ENCODE data around the gene PRDM8. TPM values are rescaled to one million over a fixed set of nuclear protein-coding genes. Genes with fewer than 3 reads are reported as not detected.

Gene PRDM8
- total and polyA plus RNA-seq, 2 donors (not counting 1 experiment from before 2014, with no cell fraction given): 20.0 to 35.6 TPM

GRCh38 chr4:80207664-80208063 lies 10.4 kb downstream of the PRDM8 start:
- CTCF ChIA-PET: interaction anchor here (1.7 kb wide), 1 partner anchor 1255 kb away, joined by 4 read pairs; no protein-coding TSS in a partner anchor
- Mint-ChIP-seq H3K27me3 (peaks cover 22% of the 10 kb centered on the region), H3K9me3 (ENCODE audit: insufficient read depth) (no peaks in the 10 kb centered on the region), H3K4me3 (no peak overlapping the region), H3K27ac (no peak overlapping the region), H3K4me1 (peaks cover 6% of the 10 kb centered on the region)
- no peak overlapping the region for H3K4me3 ChIP-seq (ENCODE audit: control extremely low read depth in 1 of 5, extremely low read depth in 1 of 5, insufficient read depth in 1 of 5, low read depth in 2 of 5, low read length in 4 of 5)
- POLR2A ChIA-PET: interaction anchor here (0.6 kb wide), 1 partner anchor 8 kb away, joined by 3 read pairs; no protein-coding TSS in a partner anchor
- H3K27me3 ChIP-seq (replicated peaks in 1 of 4; ENCODE audit: control extremely low read depth in 1 of 4, control insufficient read depth in 3 of 4, insufficient read depth in 4 of 4, low read length in 3 of 4): peaks cover 0 to 13% (median 4%) of the 10 kb centered on the region in 4 experiments
- TF ChIP-seq CTCF (IDR thresholded peaks at IDR 0.05) (no peak), EZH2 (IDR thresholded peaks at IDR 0.05; ENCODE audit: borderline replicate concordance, insufficient read depth, low read depth, low read length, poor library complexity, severe bottlenecking) (no peak)
- H3K79me2 ChIP-seq (ENCODE audit: control insufficient read depth, insufficient read depth, low read length): no peaks in the 10 kb centered on the region
- no peaks in the 10 kb centered on the region for H3K36me3 ChIP-seq (replicated peaks in 1 of 2; ENCODE audit: control extremely low read depth in 1 of 2, control insufficient read depth in 1 of 2, extremely low read depth in 1 of 2, insufficient read depth in 2 of 2, low read length in 1 of 2)
- H3K9ac ChIP-seq (ENCODE audit: low read length): no peak overlapping the region
- H3K9me3 ChIP-seq (ENCODE audit: control extremely low read depth in 1 of 3, control insufficient read depth in 2 of 3, insufficient read depth in 1 of 3, low read length in 2 of 3): peaks cover 0 to 3% (median 0%) of the 10 kb centered on the region in 3 donors
- no peak overlapping the region for H3K4me2 ChIP-seq (replicated peaks; ENCODE audit: low read depth, low read length, poor library complexity, severe bottlenecking)
- DNase-seq (no peak), ATAC-seq (ENCODE audit: low read depth) (no peak)
- H3K27ac ChIP-seq (ENCODE audit: low read length in 2 of 2): no peak overlapping the region
- no peak overlapping the region for H2AFZ ChIP-seq (ENCODE audit: insufficient read depth, low read depth, low read length, poor library complexity, severe bottlenecking)
- peaks cover 4 to 9% of the 10 kb centered on the region in 2 donors for H3K4me1 ChIP-seq (ENCODE audit: control insufficient read depth in 2 of 2, insufficient read depth in 2 of 2, low read length in 2 of 2)
- intact Hi-C loops (cut with micrococcal nuclease): no loop called here
- WGBS (ENCODE audit: insufficient coverage): 87% methylated on average over 10 of the region's 10 CpGs
- H4K20me1 ChIP-seq (ENCODE audit: control insufficient read depth, insufficient read depth, low read length, poor library complexity, severe bottlenecking): no peaks in the 10 kb centered on the region

GRCh38 chr4:80208610-80209339 lies 11.5 kb downstream of the PRDM8 start:
- TF ChIP-seq CTCF (IDR thresholded peaks at IDR 0.05) (no peak), EZH2 (IDR thresholded peaks at IDR 0.05; ENCODE audit: borderline replicate concordance, insufficient read depth, low read depth, low read length, poor library complexity, severe bottlenecking) (no peak)
- H3K4me3 ChIP-seq (ENCODE audit: control extremely low read depth in 1 of 5, extremely low read depth in 1 of 5, insufficient read depth in 1 of 5, low read depth in 2 of 5, low read length in 4 of 5): no peak overlapping the region
- Mint-ChIP-seq H3K9me3 (ENCODE audit: insufficient read depth) (no peaks in the 10 kb centered on the region), H3K27me3 (peaks cover 29% of the 10 kb centered on the region), H3K4me1 (no peaks in the 10 kb centered on the region), H3K4me3 (no peak overlapping the region), H3K27ac (no peak overlapping the region)
- ChIA-PET POLR2A (no interaction called here), CTCF (interaction anchor here (1.1 to 1.7 kb wide), 3 partner anchors 82 to 1256 kb away, joined by 3 to 4 read pairs (median 3); no protein-coding TSS in a partner anchor)
- no peak overlapping the region for H3K9ac ChIP-seq (ENCODE audit: low read length)
- peaks cover 0 to 3% of the 10 kb centered on the region in 2 donors for H3K4me1 ChIP-seq (ENCODE audit: control insufficient read depth in 2 of 2, insufficient read depth in 2 of 2, low read length in 2 of 2)
- peaks cover 0 to 3% (median 0%) of the 10 kb centered on the region in 3 donors for H3K9me3 ChIP-seq (ENCODE audit: control extremely low read depth in 1 of 3, control insufficient read depth in 2 of 3, insufficient read depth in 1 of 3, low read length in 2 of 3)
- ATAC-seq (ENCODE audit: low read depth) (no peak), DNase-seq (no peak)
- no peaks in the 10 kb centered on the region for H3K79me2 ChIP-seq (ENCODE audit: control insufficient read depth, insufficient read depth, low read length)
- intact Hi-C loops (cut with micrococcal nuclease): no loop called here
- H3K27ac ChIP-seq (ENCODE audit: low read length in 2 of 2): no peak overlapping the region
- H3K36me3 ChIP-seq (replicated peaks in 1 of 2; ENCODE audit: control extremely low read depth in 1 of 2, control insufficient read depth in 1 of 2, extremely low read depth in 1 of 2, insufficient read depth in 2 of 2, low read length in 1 of 2): no peaks in the 10 kb centered on the region
- H2AFZ ChIP-seq (ENCODE audit: insufficient read depth, low read depth, low read length, poor library complexity, severe bottlenecking): no peak overlapping the region
- H3K4me2 ChIP-seq (replicated peaks; ENCODE audit: low read depth, low read length, poor library complexity, severe bottlenecking): no peak overlapping the region
- 100% methylated on average over 2 of the region's 4 CpGs for WGBS (ENCODE audit: insufficient coverage)
- H3K27me3 ChIP-seq (replicated peaks in 1 of 4; ENCODE audit: control extremely low read depth in 1 of 4, control insufficient read depth in 3 of 4, insufficient read depth in 4 of 4, low read length in 3 of 4): peaks cover 0 to 13% (median 4%) of the 10 kb centered on the region in 4 experiments
- no peaks in the 10 kb centered on the region for H4K20me1 ChIP-seq (ENCODE audit: control insufficient read depth, insufficient read depth, low read length, poor library complexity, severe bottlenecking)
